Ramos (cell line): Measurements from ENCODE around the gene LARP4.
"Not testable (repeated sequence)": the region's sequence is repeated elsewhere in the genome, so short reads cannot be mapped to it uniquely, and the experiment has no call there.

ENCODE experiments used
- in situ Hi-C: fragments of 300-500 bp; cut with MboI; formaldehyde crosslinking; loops from one replicate; pipeline ENCODE4 v1.14.3; 2022; ENCODE audit warnings: low sequenced_read_pairs; ENCODE audit not compliant: unreplicated experiment

Gene LARP4

DNA sequence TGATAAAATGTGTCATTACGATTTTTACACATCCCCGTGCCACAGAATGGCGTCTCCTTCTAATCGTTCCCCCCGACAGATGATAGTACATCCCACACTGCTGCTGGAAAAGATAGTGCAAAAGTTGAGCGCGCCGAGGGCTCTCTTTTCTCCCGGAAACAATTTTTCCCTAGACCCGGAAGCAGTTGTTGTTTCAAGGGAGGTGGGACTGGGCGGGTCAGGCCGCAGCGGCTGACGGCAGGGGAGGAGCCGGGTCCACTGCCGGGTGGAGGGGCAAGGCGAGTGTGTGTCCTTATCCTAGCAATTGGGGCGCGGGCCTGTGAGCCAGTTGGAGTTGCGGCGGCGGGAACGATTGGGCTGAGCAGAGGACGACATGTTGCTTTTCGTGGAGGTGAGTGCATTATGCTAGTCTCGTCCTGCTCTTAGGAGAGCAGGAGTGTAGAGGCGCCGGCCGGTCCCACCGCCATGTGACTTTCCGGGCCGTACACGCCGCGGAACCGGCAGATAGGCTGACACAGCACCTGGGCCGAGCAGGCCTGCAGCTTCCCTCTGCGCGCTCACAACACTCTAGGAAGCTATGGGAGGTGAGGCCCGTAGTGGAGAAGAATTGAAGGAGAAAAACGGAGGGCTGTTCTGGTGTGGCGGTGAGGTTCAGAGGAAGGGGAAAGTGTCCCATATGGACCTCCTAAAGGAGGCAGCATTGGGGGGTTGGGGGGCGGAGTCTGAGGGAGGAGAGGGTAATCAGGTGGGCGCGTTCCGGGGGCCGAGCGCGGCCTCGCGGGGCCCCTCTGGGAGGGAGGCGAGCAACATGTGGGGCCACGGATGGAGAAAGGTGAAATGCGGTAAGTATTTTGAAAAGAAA, at the start of gene LARP4:
Gene LARP4, plus strand, starts transcription at position 248 of the 862 bp plus-strand sequence. Its CDS starts 126 bp downstream, at position 374.
- in situ Hi-C loops, result no loop called here

- in situ Hi-C loops, result no loop called here
Measured at GRCh38 chr12:50351120-50352043, 49.3 kb upstream of the LARP4 start.

DNA sequence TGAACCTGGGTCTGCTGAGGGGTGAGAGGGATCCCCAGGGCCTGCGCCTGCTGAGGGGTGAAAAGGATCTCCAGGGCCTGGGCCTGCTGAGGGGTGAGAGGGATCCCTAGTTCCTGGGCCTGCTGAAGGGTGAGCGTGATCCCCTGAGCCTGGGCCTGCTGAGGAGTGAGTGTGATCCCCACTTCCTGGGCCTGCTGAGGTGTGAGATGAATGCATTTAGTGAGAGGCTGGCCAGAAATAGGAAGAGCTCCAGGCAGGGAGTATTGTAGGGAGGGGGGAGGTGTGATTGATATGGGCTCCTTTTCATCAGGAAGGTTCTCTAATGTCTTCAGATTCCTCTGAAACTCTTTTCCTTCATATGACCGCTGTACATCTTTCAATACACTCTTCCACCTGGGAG, 47.3 kb upstream of the LARP4 start:
- in situ Hi-C loops, result no loop called here

- in situ Hi-C loops, result no loop called here
Measured at GRCh38 chr12:50353869-50354593, 46.7 kb upstream of the LARP4 start.

DNA sequence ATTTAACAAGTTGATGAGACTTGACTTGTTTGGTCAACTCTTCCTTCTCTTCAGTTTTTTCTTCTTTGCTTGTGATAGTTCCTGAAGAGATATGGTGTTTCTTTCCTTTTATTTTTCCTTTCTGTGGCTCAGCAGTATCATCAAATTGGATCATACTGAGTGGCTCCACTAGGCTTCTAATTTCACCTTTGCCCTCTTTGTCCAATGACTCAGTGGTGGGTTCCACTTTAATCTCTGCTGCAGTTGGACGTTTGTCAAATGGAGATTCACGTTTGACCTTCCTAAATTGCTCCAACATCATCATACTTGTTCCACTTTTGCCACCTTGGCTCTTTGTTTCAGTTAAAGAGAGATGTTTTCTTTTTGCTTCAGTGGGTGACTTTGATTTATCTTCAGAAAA, 45.8 kb upstream of the LARP4 start:
- in situ Hi-C loops, result no loop called here

GRCh38 chr12:50355365-50355764, 45.3 kb upstream of the LARP4 start:
- in situ Hi-C loops, result no loop called here

DNA sequence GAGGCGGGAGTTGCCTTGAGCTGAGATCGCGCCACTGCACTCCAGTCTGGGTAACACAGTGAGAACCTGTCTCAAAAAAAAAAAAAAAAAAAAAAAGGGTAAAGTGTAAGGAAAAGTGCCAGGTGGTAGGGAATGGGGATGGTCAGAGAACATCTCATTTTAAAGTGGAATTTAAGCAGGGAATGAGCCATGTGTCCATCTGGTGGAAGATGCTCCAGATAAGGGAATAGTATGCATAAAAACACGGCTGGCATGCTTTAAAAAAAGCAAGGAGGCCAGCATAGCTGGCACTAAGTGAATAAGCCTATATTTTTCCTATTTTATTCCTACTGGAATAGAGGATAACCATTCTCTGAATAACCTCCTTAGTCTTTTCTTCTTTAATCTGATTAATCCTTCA, 38.0 kb upstream of the LARP4 start:
- in situ Hi-C loops, result no loop called here

GRCh38 chr12:50363141-50363540, 37.5 kb upstream of the LARP4 start:
- in situ Hi-C loops, result no loop called here

GRCh38 chr12:50365709-50366406, 34.8 kb upstream of the LARP4 start:
- in situ Hi-C loops, result no loop called here

GRCh38 chr12:50370672-50371071, 30.0 kb upstream of the LARP4 start:
- in situ Hi-C loops, result not testable (repeated sequence)

DNA sequence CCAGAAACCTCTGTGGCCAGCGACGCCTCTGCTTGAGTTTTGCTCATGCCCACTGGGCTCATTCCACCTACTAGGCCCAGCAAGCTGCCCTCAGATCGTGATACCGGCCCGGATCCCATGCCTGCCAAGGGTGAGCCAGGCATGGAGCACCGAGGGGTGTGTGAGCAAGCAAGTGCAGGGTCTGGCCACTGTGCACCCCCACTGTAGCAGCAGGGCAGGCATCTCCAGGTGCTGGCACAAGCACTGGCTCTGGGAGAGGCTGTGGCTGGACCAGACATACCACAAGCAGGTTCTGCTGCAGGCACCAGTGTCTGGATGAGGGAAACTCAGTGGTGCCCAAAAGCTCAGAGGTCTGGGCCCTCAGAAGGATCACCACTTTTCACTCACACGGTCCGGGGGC, 24.9 kb upstream of the LARP4 start:
- in situ Hi-C loops, result no loop called here

GRCh38 chr12:50380761-50381325, 19.8 kb upstream of the LARP4 start:
- in situ Hi-C loops, result no loop called here

- in situ Hi-C loops, result no loop called here
Measured at GRCh38 chr12:50387487-50387886, 13.2 kb upstream of the LARP4 start.

DNA sequence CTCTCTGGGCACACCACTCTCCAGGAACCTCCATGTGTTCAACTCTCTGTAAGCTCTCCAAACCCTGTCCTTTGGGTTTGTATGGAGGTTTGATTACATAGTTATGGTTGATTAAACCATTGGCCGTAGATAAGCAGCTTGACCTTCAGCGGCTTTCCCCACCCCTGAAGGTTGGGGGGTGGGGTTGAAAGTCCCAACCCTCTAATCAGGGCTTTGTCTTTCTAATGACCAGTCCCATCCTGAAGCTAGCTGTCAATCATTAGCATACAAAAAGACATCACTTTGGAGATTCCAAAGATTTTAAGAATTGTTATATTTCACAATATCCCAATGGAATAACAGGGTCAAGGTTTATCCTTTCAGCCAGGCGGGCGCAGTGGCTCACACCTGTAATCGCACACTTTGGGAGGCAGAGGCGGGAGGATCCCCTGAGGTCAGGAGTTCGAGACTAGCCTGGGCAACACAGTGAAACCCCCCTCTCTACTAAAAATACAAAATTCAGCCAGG, 12.7 kb upstream of the LARP4 start:
- in situ Hi-C loops, result no loop called here

DNA sequence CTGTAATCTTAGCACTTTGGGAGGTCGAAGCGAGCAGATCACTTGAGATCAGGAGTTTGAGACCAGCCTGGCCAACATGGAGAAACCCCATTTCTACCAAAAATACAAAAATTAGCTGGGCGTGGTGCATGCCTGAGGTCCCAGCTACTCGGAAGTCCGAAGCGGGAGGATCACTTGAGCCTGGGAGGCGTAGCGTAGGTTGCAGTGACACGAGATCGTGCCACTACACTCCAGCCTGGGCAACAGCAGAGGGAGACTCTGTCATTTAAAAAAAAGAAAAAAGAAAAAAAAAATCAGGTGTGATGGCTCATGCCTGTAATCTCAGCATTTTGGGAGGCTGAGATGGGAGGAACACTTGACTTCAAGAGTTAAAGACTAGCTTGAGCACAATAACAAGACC, 11.9 kb upstream of the LARP4 start:
- in situ Hi-C loops, result not testable (repeated sequence)

DNA sequence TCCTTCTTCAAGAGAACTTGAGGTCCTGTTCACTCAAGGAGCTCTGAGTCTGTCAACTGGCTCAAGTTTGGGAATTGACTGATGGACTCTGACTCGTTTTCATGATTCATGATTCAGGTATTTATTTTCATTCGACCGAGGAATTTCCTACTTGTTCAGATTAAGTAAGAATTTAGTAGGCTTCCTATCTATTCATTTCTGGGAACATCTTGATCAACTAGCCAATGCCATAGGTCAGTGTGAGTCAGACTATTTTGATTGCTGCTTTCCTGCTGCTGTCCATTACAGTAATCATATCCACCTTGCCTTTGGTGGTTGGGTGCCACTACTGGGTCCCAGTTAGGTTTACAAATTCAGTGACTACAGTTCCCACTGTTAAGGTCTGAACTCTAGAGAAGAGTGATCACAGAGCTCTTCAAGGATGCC, 10.4 kb upstream of the LARP4 start:
- in situ Hi-C loops, result no loop called here

- in situ Hi-C loops, result no loop called here
Measured at GRCh38 chr12:50394469-50395029, 6.1 kb upstream of the LARP4 start.

GRCh38 chr12:50397117-50397650, 3.5 kb upstream of the LARP4 start:
- in situ Hi-C loops, result no loop called here

GRCh38 chr12:50398931-50399330, 1.8 kb upstream of the LARP4 start:
- in situ Hi-C loops, result no loop called here
